PFSK-1 (cell line): ENCODE measurements around the gene ZNF708.

Source experiments
- FOXP2 ChIP-seq: optimal IDR thresholded peaks from 2 replicates; pipeline ENCODE3; 2011; ENCODE audit warnings: borderline replicate concordance, control low read depth, inconsistent platforms; ENCODE audit not compliant: insufficient read depth; ENCODE audit errors: extremely low read length, extremely low read depth
- POLR2AphosphoS5 ChIP-seq: IDR thresholded peaks from 2 replicates; pipeline ENCODE4 v1.6.1; 2012; ENCODE audit warnings: low read depth, mild to moderate bottlenecking, control low read depth, low read length, moderate library complexity
- SIN3A ChIP-seq: IDR thresholded peaks from 2 replicates; pipeline ENCODE4 v1.6.1; 2012; ENCODE audit warnings: mild to moderate bottlenecking, low read length, moderate library complexity, borderline replicate concordance; ENCODE audit not compliant: insufficient read depth
- TAF1 ChIP-seq: IDR thresholded peaks from 2 replicates; pipeline ENCODE4 v1.6.1; 2012; ENCODE audit warnings: low read length, control low read depth, borderline replicate concordance; ENCODE audit not compliant: insufficient read depth
- TF ChIP-seq, protein P1 (sequence below), 2 experiments: IDR thresholded peaks; 2 replicates each; pipeline versions ENCODE4 v1.6.1 to v1.8.0; 2011 to 2012; ENCODE audit warnings: low read depth in 2 of 2, low read length in 2 of 2, control low read depth in 1 of 2, inconsistent platforms in 1 of 2, mild to moderate bottlenecking in 1 of 2, moderate library complexity in 1 of 2; ENCODE audit not compliant: insufficient read depth in 1 of 2

The ZNF708 gene

GRCh38 chr19:21335721-21336120 lies 6.5 kb upstream of the ZNF708 start:
- no peak for TF ChIP-seq POLR2AphosphoS5
- TF ChIP-seq FOXP2 = no peak
- no peak for TF ChIP-seq TAF1
- TF ChIP-seq, protein P1, sequence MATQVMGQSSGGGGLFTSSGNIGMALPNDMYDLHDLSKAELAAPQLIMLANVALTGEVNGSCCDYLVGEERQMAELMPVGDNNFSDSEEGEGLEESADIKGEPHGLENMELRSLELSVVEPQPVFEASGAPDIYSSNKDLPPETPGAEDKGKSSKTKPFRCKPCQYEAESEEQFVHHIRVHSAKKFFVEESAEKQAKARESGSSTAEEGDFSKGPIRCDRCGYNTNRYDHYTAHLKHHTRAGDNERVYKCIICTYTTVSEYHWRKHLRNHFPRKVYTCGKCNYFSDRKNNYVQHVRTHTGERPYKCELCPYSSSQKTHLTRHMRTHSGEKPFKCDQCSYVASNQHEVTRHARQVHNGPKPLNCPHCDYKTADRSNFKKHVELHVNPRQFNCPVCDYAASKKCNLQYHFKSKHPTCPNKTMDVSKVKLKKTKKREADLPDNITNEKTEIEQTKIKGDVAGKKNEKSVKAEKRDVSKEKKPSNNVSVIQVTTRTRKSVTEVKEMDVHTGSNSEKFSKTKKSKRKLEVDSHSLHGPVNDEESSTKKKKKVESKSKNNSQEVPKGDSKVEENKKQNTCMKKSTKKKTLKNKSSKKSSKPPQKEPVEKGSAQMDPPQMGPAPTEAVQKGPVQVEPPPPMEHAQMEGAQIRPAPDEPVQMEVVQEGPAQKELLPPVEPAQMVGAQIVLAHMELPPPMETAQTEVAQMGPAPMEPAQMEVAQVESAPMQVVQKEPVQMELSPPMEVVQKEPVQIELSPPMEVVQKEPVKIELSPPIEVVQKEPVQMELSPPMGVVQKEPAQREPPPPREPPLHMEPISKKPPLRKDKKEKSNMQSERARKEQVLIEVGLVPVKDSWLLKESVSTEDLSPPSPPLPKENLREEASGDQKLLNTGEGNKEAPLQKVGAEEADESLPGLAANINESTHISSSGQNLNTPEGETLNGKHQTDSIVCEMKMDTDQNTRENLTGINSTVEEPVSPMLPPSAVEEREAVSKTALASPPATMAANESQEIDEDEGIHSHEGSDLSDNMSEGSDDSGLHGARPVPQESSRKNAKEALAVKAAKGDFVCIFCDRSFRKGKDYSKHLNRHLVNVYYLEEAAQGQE (IDR thresholded peaks at IDR 0.05; ENCODE audit: insufficient read depth in 1 of 2, low read depth in 2 of 2, low read length in 2 of 2) = no peak

DNA sequence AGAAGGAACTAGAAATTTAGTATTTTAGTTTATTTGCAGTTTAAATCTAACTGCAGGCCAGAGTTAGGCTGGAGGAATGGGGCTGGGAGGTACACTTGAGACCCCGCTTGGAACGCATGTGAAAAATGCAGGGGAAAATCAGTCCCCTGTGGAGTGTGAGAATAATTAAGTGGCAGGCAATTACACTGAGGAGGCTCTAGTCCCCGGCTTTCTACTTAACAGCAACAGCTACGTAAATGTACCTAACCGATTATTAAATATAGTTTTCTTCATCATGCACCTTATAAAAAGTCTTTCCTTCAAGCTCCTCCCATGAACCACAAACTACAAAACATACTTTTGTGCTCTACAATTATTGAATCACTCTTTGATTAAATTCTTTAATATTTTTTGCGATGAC lies 804 bp downstream of the ZNF708 start:
- no peak for TF ChIP-seq SIN3A
- TF ChIP-seq FOXP2 = no peak
- TF ChIP-seq POLR2AphosphoS5 = no peak
- no peak for TF ChIP-seq TAF1
- TF ChIP-seq, protein P1 (IDR thresholded peaks at IDR 0.05; ENCODE audit: insufficient read depth in 1 of 2, low read depth in 2 of 2, low read length in 2 of 2) = no peak

GRCh38 chr19:21326169-21326568 lies 3.0 kb downstream of the ZNF708 start:
- TF ChIP-seq TAF1 (no peak), FOXP2 (no peak), SIN3A (no peak), POLR2AphosphoS5 (no peak)
- TF ChIP-seq, protein P1 (IDR thresholded peaks at IDR 0.05; ENCODE audit: insufficient read depth in 1 of 2, low read depth in 2 of 2, low read length in 2 of 2) = no peak

DNA sequence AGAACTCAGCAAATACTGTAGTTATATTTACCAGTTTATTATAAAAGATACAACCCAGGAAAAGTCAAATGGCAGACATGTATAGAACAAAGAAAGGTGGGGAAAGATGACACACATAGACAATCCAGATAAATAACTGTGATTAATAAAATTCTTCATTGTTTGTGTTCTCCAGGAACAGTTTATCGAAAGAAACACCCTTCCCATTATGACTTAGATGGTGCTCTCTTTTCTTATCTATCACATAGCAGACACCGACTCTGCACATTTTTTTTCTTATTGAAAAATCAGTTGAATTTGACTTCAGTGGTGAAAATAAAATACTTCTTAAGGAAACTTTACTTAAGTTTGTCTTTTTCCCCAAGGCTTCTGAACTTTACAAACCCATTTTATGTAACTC lies 6.2 kb downstream of the ZNF708 start:
- no peak for TF ChIP-seq SIN3A
- TF ChIP-seq, protein P1 (IDR thresholded peaks at IDR 0.05; ENCODE audit: insufficient read depth in 1 of 2, low read depth in 2 of 2, low read length in 2 of 2) = no peak
- TF ChIP-seq FOXP2 = no peak
- no peak for TF ChIP-seq TAF1
- no peak for TF ChIP-seq POLR2AphosphoS5

DNA sequence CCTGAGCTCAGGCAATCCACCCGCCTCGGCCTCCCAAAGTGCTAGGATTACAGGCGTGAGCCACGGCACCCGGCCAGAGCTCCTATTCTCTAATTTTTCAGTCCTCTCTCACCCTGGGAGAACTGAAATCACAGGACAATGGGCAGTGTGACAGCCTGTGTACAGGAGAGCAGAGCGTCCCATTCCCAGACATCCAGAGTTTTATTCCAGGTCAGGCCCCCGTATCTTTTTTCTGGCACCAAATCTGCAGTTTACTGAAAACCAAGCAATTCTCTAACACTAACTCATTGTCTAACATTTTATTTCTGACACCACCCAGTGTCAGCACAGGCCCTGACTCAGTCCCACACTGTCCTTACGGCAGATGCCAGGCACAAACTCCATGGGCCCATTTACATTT lies 6.7 kb downstream of the ZNF708 start:
- TF ChIP-seq TAF1 (no peak), FOXP2 (no peak), POLR2AphosphoS5 (no peak), SIN3A (no peak)
- TF ChIP-seq, protein P1 (IDR thresholded peaks at IDR 0.05; ENCODE audit: insufficient read depth in 1 of 2, low read depth in 2 of 2, low read length in 2 of 2) = no peak
